Endodermal cell (in vitro differentiated cells): Measurements from ENCODE around the gene KIAA1217. TPM values are rescaled to one million over a fixed set of nuclear protein-coding genes. Genes with fewer than 3 reads are reported as not detected.

Source experiments
- DNase-seq: peaks from one replicate; pipeline ENCODE4 v3.0.0-alpha.2; 2017
- H3K27ac ChIP-seq: 2 replicates; pipeline ENCODE4 v1.5.1; 2013; ENCODE audit warnings: mild to moderate bottlenecking, low read depth, low read length, moderate library complexity
- H3K27me3 ChIP-seq: 2 replicates; pipeline ENCODE4 v1.6.1; 2013; ENCODE audit warnings: mild to moderate bottlenecking, low read length, moderate library complexity; ENCODE audit not compliant: insufficient read depth, control insufficient read depth, poor library complexity, severe bottlenecking
- H3K36me3 ChIP-seq: 2 replicates; pipeline ENCODE4 v1.7.0; 2013; ENCODE audit warnings: mild to moderate bottlenecking, low read length, moderate library complexity; ENCODE audit not compliant: control insufficient read depth, insufficient read depth
- H3K4me1 ChIP-seq: one replicate; pipeline ENCODE4 v1.7.0; 2013; ENCODE audit warnings: low read length; ENCODE audit not compliant: control insufficient read depth, insufficient read depth
- H3K4me3 ChIP-seq: 2 replicates; pipeline ENCODE4 v1.5.1; 2013; ENCODE audit warnings: mild to moderate bottlenecking, low read length, moderate library complexity
- H3K9ac ChIP-seq: 2 replicates; pipeline ENCODE4 v1.6.1; 2013; ENCODE audit warnings: mild to moderate bottlenecking, low read length, moderate library complexity; ENCODE audit not compliant: poor library complexity, severe bottlenecking; ENCODE audit errors: extremely low read depth
- H3K9me3 ChIP-seq: 2 replicates; pipeline ENCODE4 v1.6.1; 2013; ENCODE audit warnings: mild to moderate bottlenecking, low read length, moderate library complexity; ENCODE audit not compliant: control insufficient read depth
- H3K27ac Mint-ChIP-seq: 2 replicates; pipeline ENCODE4 v1.8.0; 2020; ENCODE audit warnings: mixed read lengths
- H3K27me3 Mint-ChIP-seq: 2 replicates; pipeline ENCODE4 v1.8.0; 2021; ENCODE audit warnings: mild to moderate bottlenecking, mixed read lengths; ENCODE audit not compliant: insufficient read depth
- H3K36me3 Mint-ChIP-seq: 2 replicates; pipeline ENCODE4 v1.8.0; 2020; ENCODE audit warnings: low read depth, mixed read lengths
- H3K4me1 Mint-ChIP-seq: 2 replicates; pipeline ENCODE4 v1.8.0; 2020; ENCODE audit warnings: mixed read lengths
- H3K4me3 Mint-ChIP-seq: 2 replicates; pipeline ENCODE4 v1.8.0; 2020; ENCODE audit warnings: mild to moderate bottlenecking, moderate library complexity, mixed read lengths
- H3K9me3 Mint-ChIP-seq: 2 replicates; pipeline ENCODE4 v1.8.0; 2020; ENCODE audit warnings: mild to moderate bottlenecking, mixed read lengths
- CTCF ChIP-seq: fragments of 200-600 bp; sonication (generic); conservative IDR thresholded peaks from 2 replicates; pipeline ENCODE4 v1.5.0; 2021; ENCODE audit warnings: antibody characterized with exemption, mild to moderate bottlenecking
- WGBS, 2 experiments: methylation state at CpG; one replicate each; pipeline versions ENCODE4 v1.1.5 to v1.1.7; 2013; ENCODE audit warnings: missing lambda C conversion rate in 2 of 2, mixed read lengths in 1 of 2; ENCODE audit not compliant: insufficient coverage in 1 of 2, insufficient read length in 1 of 2; 5-methylcytosine and 5-hydroxymethylcytosine counted together
- total RNA-seq, 2 donors: library from RNA; stranded (reverse); fragmentation: NEBNext Ultra II Directional in 1 of 2; extraction: Animal tissue kit (Norgen Biotek cat#: 25700) in 1 of 2; gene quantifications; 2 replicates in 1 of 2; 3 replicates in 1 of 2; pipeline ENCODE4 v1.2.1, GENCODE V29; 2021

Gene KIAA1217
- total RNA-seq, 2 donors from 2014 or later, result 25.4 to 27.2 TPM

DNA sequence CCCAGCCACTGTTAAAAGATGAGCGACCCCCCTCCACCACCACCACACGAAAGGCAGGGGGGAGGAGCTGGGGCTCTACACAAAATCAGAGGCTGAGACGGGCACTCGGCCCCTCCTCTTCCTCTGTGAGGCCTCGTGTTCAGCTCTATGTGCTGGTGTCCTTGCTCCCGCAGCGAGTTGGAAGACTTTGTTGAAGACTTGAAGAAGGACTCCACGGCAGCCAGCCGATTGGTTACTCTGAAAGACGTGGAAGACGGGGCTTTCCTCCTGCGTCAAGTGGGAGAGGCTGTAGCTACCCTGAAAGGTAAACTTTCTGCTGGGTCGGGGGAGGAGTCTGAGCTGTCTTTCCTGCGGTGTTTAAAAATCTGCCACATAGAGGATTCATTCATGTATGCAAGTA lies 311.0 kb downstream of the KIAA1217 start:
- no peaks in the 10 kb centered on the region for H3K9me3 ChIP-seq
- TF ChIP-seq CTCF, result no peak
- no peaks in the 10 kb centered on the region for H3K4me1 ChIP-seq
- Mint-ChIP-seq H3K27ac (no peak overlapping the region), H3K4me3 (no peak overlapping the region), H3K4me1 (peaks cover 6% of the 10 kb centered on the region), H3K27me3 (no peaks in the 10 kb centered on the region), H3K9me3 (no peaks in the 10 kb centered on the region), H3K36me3 (peaks cover 15% of the 10 kb centered on the region)
- peaks cover 25% of the 10 kb centered on the region for H3K36me3 ChIP-seq
- no peak overlapping the region for H3K9ac ChIP-seq
- no peak overlapping the region for H3K27ac ChIP-seq
- WGBS, 2 experiments, result 83 to 94% methylated on average over 8 to 14 of the region's 14 CpGs
- H3K27me3 ChIP-seq, result no peaks in the 10 kb centered on the region
- DNase-seq, result peak; percentile 62
- no peak overlapping the region for H3K4me3 ChIP-seq

DNA sequence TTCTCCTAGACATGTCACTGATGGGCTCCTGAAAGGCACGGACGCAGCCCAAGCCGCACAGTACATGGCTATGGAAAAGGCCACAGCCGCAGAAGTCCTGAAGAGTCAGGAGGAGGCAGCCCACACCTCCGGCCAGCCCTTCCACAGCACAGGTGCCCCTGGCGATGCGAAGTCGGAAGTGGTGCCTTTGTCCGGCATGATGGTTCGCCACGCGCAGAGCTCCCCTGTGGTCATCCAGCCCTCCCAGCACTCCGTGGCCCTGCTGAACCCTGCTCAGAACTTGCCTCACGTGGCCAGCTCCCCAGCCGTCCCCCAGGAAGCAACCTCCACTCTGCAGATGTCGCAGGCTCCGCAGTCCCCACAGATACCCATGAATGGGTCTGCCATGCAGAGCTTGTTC lies 315.4 kb downstream of the KIAA1217 start:
- H3K27ac ChIP-seq, result no peak overlapping the region
- Mint-ChIP-seq H3K36me3 (peaks cover 29% of the 10 kb centered on the region), H3K9me3 (no peaks in the 10 kb centered on the region), H3K27ac (no peak overlapping the region), H3K4me3 (no peak overlapping the region), H3K4me1 (peaks cover 6% of the 10 kb centered on the region), H3K27me3 (no peaks in the 10 kb centered on the region)
- H3K4me3 ChIP-seq, result no peak overlapping the region
- H3K27me3 ChIP-seq, result no peaks in the 10 kb centered on the region
- DNase-seq, result no peak
- no peak overlapping the region for H3K9ac ChIP-seq
- peaks cover 38% of the 10 kb centered on the region for H3K36me3 ChIP-seq
- no peaks in the 10 kb centered on the region for H3K4me1 ChIP-seq
- WGBS, 2 experiments, result 92% methylated on average over 13 to 17 of the region's 17 CpGs
- no peaks in the 10 kb centered on the region for H3K9me3 ChIP-seq
- TF ChIP-seq CTCF, result no peak

- no peaks in the 10 kb centered on the region for H3K27me3 Mint-ChIP-seq
- no peaks in the 10 kb centered on the region for H3K27me3 ChIP-seq
- H3K36me3 ChIP-seq, result peaks cover 33% of the 10 kb centered on the region
- WGBS, 2 experiments, result 93 to 100% methylated on average over 9 to 13 of the region's 13 CpGs
- no peak overlapping the region for H3K9ac ChIP-seq
- TF ChIP-seq CTCF, result no peak
- H3K36me3 Mint-ChIP-seq, result peaks cover 31% of the 10 kb centered on the region
- no peak overlapping the region for H3K27ac ChIP-seq
- no peaks in the 10 kb centered on the region for H3K9me3 Mint-ChIP-seq
- H3K4me3 ChIP-seq, result no peak overlapping the region
- no peaks in the 10 kb centered on the region for H3K4me1 ChIP-seq
- H3K27ac Mint-ChIP-seq, result no peak overlapping the region
- DNase-seq, result no peak
- H3K9me3 ChIP-seq, result no peaks in the 10 kb centered on the region
- no peak overlapping the region for H3K4me3 Mint-ChIP-seq
- no peaks in the 10 kb centered on the region for H3K4me1 Mint-ChIP-seq
Observed at GRCh38 chr10:24526085-24526649, 317.2 kb downstream of the KIAA1217 start.
